ENCODE results near the gene STON2. TPM values are rescaled to one million over a fixed set of nuclear protein-coding genes. Genes with fewer than 3 reads are reported as not detected.

STON2 gene
- total RNA-seq, 1 experiment from 2014 or later = 9.1 TPM

DNA sequence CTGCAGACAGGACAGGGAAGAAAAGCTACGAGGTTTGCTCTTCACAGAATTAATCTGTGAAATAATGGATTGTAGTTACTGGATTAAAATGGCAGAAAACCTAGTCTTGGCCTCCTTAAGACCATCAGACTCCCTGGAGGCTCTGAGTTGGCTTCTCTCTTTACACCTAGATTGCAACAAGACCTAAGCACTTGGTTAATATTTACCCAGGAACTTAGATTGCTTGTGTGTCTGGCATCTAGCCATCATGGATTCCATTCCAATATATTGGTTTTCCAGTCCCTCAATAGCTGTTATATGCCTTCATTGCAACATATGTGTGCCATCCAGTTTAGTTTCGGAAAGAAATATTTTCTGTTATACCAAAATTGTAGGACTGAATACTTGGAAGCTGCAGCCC, 177.4 kb downstream of the STON2 start:
- DNase-seq = no peak
- H3K27me3 ChIP-seq (ENCODE audit: insufficient read depth, low read depth) = no peaks in the 10 kb centered on the region
- H3K4me2 ChIP-seq = 0 out of 2 replicates have a peak overlapping the region, but pooled peaks have one; percentile 80
- no peaks in the 10 kb centered on the region for H4K20me1 ChIP-seq (ENCODE audit: insufficient read depth)
- no peaks in the 10 kb centered on the region for H3K9me2 ChIP-seq (ENCODE audit: insufficient read depth)
- intact Hi-C loops (cut with micrococcal nuclease; ENCODE audit: unreplicated experiment) = no loop called here
- H3K36me3 ChIP-seq (ENCODE audit: low read depth) = no peaks in the 10 kb centered on the region
- H3F3A ChIP-seq (ENCODE audit: insufficient read depth, low read depth) = peaks cover 17% of the 10 kb centered on the region; the same call in 1 of the 2 replicates
- POLR2A ChIA-PET (ENCODE audit: unreplicated experiment) = no interaction called here
- H3K4me3 ChIP-seq = no peak overlapping the region
- H3K9me3 ChIP-seq (ENCODE audit: insufficient read depth, low read depth) = no peaks in the 10 kb centered on the region
- CTCF ChIA-PET = no interaction called here
- peaks cover 24% of the 10 kb centered on the region for H3K79me2 ChIP-seq (ENCODE audit: low read depth)
- H3K4me1 ChIP-seq (replicated peaks; ENCODE audit: insufficient read depth) = peaks cover 23% of the 10 kb centered on the region
- H2AFZ ChIP-seq = no peak overlapping the region
- H3K27ac ChIP-seq = no peak overlapping the region
- BruUV-seq (replicated peaks) = no TSS peak
- TF ChIP-seq EZH2 (IDR thresholded peaks at IDR 0.05; ENCODE audit: low read depth) = no peak
- TF ChIP-seq, protein P1, sequence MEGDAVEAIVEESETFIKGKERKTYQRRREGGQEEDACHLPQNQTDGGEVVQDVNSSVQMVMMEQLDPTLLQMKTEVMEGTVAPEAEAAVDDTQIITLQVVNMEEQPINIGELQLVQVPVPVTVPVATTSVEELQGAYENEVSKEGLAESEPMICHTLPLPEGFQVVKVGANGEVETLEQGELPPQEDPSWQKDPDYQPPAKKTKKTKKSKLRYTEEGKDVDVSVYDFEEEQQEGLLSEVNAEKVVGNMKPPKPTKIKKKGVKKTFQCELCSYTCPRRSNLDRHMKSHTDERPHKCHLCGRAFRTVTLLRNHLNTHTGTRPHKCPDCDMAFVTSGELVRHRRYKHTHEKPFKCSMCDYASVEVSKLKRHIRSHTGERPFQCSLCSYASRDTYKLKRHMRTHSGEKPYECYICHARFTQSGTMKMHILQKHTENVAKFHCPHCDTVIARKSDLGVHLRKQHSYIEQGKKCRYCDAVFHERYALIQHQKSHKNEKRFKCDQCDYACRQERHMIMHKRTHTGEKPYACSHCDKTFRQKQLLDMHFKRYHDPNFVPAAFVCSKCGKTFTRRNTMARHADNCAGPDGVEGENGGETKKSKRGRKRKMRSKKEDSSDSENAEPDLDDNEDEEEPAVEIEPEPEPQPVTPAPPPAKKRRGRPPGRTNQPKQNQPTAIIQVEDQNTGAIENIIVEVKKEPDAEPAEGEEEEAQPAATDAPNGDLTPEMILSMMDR (conservative IDR thresholded peaks at IDR 0.05) = no peak

DNA sequence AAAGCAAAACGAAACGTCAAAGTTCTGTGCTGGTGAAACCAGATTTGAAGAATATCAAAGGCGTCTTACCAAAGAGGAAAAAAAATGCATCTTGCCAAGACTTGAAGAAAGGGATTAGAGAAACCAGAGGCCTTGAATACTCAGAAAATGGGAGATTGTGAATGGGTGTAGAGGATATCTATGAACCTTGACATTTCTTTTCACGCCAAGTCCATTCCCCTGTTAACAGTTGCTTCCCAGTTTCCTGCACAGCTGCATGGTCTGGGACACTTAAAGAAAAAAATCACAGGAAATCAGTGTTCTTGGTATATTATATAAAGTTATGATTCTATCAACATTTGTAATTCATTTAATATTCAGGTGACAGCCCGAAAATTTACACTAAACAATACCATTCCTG, 178.0 kb downstream of the STON2 start:
- Histone ChIP-seq H3K9me2 (ENCODE audit: insufficient read depth) (no peaks in the 10 kb centered on the region), H3K9me3 (ENCODE audit: insufficient read depth, low read depth) (no peaks in the 10 kb centered on the region), H3K4me3 (peak overlapping the region; percentile 74; the same call in 1 of the 2 replicates), H4K20me1 (ENCODE audit: insufficient read depth) (no peaks in the 10 kb centered on the region), H3K27me3 (ENCODE audit: insufficient read depth, low read depth) (no peaks in the 10 kb centered on the region), H3K27ac (peak overlapping the region; percentile 98), H3K79me2 (ENCODE audit: low read depth) (peaks cover 29% of the 10 kb centered on the region), H3F3A (ENCODE audit: insufficient read depth, low read depth) (peaks cover 17% of the 10 kb centered on the region; the same call in 1 of the 2 replicates), H3K4me2 (peak overlapping the region; percentile 80), H2AFZ (peak overlapping the region; percentile 82; the same call in 1 of the 2 replicates), H3K36me3 (ENCODE audit: low read depth) (no peaks in the 10 kb centered on the region), H3K4me1 (replicated peaks; ENCODE audit: insufficient read depth) (peaks cover 25% of the 10 kb centered on the region)
- no peak for DNase-seq
- POLR2A ChIA-PET (ENCODE audit: unreplicated experiment) = no interaction called here
- TF ChIP-seq, protein P1 (conservative IDR thresholded peaks at IDR 0.05) = no peak
- no peak for TF ChIP-seq EZH2 (IDR thresholded peaks at IDR 0.05; ENCODE audit: low read depth)
- CTCF ChIA-PET = no interaction called here
- intact Hi-C loops (cut with micrococcal nuclease; ENCODE audit: unreplicated experiment) = no loop called here
- BruUV-seq (replicated peaks) = no TSS peak

DNA sequence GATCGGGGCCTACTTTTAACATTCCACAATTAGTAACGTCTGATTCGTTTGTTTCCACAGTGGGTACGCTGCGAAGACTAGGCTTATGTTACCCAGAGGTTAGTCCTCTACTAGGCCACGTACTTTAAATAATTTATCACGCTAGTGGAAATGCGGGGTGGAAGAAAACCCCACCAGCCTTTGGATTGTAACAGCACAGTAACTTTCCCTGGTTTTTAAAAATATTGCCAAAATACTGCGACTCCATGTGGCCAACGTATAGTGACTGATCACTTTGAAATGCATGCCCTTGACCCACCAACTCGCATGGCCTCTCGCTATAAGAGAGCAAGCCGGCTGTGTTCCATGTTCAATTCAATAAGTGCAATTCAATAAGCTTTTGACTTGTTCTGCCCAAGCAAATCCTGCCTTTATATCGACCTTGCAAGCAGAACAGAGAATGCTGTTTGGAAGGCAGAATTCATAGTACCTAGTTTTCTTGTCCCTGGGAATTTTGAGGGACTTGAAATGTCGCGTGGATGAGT, 178.5 kb downstream of the STON2 start:
- peak overlapping the region; percentile 74; the same call in 1 of the 2 replicates for H3K4me3 ChIP-seq
- no peaks in the 10 kb centered on the region for H3K9me3 ChIP-seq (ENCODE audit: insufficient read depth, low read depth)
- no peaks in the 10 kb centered on the region for H3K27me3 ChIP-seq (ENCODE audit: insufficient read depth, low read depth)
- TSS peak; percentile 43 for BruUV-seq (replicated peaks)
- H3K36me3 ChIP-seq (ENCODE audit: low read depth) = no peaks in the 10 kb centered on the region
- ChIA-PET POLR2A (ENCODE audit: unreplicated experiment) (interaction anchor here (0.7 kb wide), 1 partner anchor 787 kb away, joined by 3 read pairs; no protein-coding TSS in a partner anchor), CTCF (no interaction called here)
- no peaks in the 10 kb centered on the region for H4K20me1 ChIP-seq (ENCODE audit: insufficient read depth)
- H2AFZ ChIP-seq = peak overlapping the region; percentile 82
- DNase-seq = no peak
- peaks cover 34% of the 10 kb centered on the region for H3K79me2 ChIP-seq (ENCODE audit: low read depth)
- peak overlapping the region; percentile 80 for H3K4me2 ChIP-seq
- H3K4me1 ChIP-seq (replicated peaks; ENCODE audit: insufficient read depth) = peaks cover 25% of the 10 kb centered on the region
- H3F3A ChIP-seq (ENCODE audit: insufficient read depth, low read depth) = peaks cover 17% of the 10 kb centered on the region; the same call in 1 of the 2 replicates
- H3K27ac ChIP-seq = peak overlapping the region; percentile 98
- intact Hi-C loops (cut with micrococcal nuclease; ENCODE audit: unreplicated experiment) = no loop called here
- no peaks in the 10 kb centered on the region for H3K9me2 ChIP-seq (ENCODE audit: insufficient read depth)
- TF ChIP-seq EZH2 (IDR thresholded peaks at IDR 0.05; ENCODE audit: low read depth) = no peak
- TF ChIP-seq, protein P1 (conservative IDR thresholded peaks at IDR 0.05) = no peak
